ENCODE data around the gene KREMEN1.
A peak's percentile ranks its signal among the peaks of the same experiment; 100 is the strongest.

KREMEN1 gene

GRCh38 chr22:29149841-29150555 lies 77.2 kb downstream of the KREMEN1 start:
- no peak for DNase-seq (ENCODE audit: low read depth, low spot score)

GRCh38 chr22:29150701-29151100 lies 77.9 kb downstream of the KREMEN1 start:
- DNase-seq (ENCODE audit: low read depth, low spot score): no peak

DNA sequence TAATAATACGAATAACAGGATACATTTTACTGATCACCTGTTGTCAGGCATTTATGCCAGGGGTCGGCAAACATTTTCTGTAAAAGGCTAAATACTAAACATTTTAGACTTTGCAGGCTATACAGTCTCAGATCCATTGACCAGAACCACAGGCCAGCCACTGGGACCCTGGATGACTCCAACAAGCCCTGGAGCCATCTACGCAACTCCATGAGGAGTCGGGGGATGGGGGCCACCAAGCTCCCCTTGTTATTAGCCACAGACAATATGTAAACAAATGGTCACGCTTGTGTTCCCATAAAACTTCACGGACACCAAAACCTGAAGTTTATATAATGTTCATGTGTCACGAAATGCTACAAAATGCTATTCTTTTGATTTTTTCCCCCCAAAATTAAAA lies 78.5 kb downstream of the KREMEN1 start:
- DNase-seq (ENCODE audit: low read depth, low spot score): no peak

DNA sequence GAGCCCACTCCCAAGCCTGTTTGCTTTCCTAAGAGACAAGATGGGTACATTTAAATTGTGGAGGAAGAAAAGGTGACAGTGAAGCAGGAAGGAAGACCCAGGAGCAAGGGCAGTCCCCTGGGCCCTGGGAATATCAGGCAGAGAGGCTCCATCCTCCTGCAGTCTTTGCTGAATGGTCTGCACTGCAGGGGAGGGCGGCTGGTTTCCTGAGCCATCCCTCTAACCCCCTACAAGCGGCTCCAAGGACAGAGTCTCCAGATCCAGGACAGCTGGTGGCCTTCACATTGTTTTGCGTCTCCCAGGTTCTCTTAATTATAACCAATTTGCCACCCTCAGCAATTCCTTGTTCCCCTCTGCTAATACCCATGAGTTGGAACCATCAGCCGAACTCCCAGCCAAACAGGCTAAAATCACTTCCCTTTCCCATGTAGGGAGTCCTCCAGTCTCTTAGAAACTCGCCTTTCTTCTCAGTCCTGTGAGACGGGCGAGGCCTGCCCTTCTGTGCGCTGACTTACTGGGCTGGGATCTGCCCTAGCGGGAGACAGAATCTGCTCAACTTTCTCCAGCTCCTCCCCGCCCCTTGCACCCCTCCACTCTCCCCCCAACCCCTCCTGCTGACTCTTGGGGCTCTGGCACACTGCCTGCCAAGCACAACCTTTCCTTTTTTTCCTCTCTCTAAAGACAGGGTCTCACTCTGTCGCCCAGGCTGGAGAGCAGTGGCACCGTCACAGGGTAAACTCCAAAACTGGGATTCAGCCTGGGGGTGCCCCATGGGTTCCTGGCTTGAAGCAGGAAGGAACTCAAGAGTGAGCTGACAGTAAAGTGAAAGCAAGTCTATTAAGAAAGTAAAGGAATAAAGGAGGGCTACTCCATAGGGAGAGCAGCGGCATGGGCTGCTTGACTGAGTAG lies 79.5 kb downstream of the KREMEN1 start:
- no peak for DNase-seq (ENCODE audit: low read depth, low spot score)

- DNase-seq (ENCODE audit: low read depth, low spot score): no peak
These were observed 80.3 kb downstream of the KREMEN1 start for GRCh38 chr22:29152954-29153719.

DNA sequence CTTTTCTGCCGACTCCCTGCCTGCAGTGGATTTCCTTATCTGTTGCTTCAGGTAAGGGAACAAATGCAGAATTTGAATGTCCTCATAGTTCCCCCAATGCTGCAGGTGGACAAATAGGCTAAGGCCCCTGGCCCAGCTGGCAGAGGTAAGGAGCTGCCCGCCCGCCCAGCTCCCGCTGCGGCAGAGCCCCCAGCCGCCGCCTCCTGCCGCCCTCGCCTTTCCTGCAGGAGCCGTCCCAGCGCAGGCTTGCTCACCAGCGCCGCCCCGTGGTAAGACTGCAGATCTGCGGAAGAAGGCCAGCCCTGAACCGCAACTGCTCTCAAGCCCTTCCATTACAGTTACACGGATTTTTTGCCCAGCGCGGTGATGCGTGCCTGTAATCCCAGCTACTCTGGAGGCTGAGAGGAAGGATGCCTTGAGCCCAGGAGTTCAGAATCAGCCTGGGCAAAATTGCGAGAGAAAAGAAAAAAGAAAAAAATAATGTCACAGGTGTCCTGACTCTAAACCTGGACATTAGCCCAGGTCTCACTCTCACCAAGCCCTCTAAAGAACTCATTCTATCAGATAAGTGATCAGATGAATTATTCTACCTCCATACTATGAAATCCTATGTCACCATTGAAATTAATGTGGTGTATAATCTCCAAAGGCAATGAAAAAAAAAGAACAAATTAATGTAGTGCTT lies 81.7 kb downstream of the KREMEN1 start:
- peak; percentile 16 for DNase-seq (ENCODE audit: low read depth, low spot score)

DNA sequence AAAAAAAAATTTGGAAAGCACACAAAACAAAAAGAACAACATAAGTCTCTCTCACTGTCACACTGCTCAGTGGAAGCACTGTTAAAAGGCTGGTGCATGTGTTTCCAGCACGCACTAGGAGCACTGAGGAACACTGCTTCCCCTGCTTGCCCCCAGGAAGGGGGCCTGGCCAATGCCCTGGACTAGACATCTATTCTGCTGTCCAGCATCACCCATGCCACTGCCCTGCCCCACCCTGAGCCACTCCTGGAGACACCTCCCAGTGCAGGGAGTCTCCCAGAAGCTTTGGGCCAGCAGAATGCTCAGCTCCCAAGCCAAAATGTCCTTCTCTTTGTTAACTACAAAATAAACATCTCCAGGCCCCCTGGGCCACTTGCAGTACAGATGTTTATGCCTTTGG lies 83.1 kb downstream of the KREMEN1 start:
- no peak for DNase-seq (ENCODE audit: low read depth, low spot score)

GRCh38 chr22:29156507-29156906 lies 83.7 kb downstream of the KREMEN1 start:
- DNase-seq (ENCODE audit: low read depth, low spot score): no peak

- DNase-seq (ENCODE audit: low read depth, low spot score): no peak
These were observed 85.1 kb downstream of the KREMEN1 start for GRCh38 chr22:29157759-29158535.

GRCh38 chr22:29158546-29158945 lies 85.7 kb downstream of the KREMEN1 start:
- no peak for DNase-seq (ENCODE audit: low read depth, low spot score)

DNA sequence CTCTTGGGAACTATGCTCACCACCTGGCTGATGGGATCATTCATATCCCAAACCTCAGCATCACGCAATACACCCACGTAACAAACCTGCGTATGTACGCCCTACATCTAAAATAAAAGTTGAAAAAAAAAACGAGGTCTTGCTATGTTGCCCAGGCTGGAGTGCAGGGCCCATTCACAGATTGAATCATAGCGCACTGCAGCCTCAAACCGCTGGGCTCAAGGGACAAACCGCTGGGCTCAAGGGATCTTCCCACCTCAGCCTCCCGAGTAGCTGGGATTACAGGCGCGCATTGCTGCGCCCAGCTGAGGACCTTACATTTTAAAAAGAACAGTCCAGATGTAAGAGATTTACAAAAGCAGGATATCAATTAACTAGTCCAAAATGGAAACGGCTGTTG lies 91.0 kb downstream of the KREMEN1 start:
- no peak for DNase-seq (ENCODE audit: low read depth, low spot score)

GRCh38 chr22:29165321-29166060 lies 92.7 kb downstream of the KREMEN1 start:
- DNase-seq (ENCODE audit: low read depth, low spot score): no peak

GRCh38 chr22:29166180-29166579 lies 93.3 kb downstream of the KREMEN1 start:
- DNase-seq (ENCODE audit: low read depth, low spot score): no peak

DNA sequence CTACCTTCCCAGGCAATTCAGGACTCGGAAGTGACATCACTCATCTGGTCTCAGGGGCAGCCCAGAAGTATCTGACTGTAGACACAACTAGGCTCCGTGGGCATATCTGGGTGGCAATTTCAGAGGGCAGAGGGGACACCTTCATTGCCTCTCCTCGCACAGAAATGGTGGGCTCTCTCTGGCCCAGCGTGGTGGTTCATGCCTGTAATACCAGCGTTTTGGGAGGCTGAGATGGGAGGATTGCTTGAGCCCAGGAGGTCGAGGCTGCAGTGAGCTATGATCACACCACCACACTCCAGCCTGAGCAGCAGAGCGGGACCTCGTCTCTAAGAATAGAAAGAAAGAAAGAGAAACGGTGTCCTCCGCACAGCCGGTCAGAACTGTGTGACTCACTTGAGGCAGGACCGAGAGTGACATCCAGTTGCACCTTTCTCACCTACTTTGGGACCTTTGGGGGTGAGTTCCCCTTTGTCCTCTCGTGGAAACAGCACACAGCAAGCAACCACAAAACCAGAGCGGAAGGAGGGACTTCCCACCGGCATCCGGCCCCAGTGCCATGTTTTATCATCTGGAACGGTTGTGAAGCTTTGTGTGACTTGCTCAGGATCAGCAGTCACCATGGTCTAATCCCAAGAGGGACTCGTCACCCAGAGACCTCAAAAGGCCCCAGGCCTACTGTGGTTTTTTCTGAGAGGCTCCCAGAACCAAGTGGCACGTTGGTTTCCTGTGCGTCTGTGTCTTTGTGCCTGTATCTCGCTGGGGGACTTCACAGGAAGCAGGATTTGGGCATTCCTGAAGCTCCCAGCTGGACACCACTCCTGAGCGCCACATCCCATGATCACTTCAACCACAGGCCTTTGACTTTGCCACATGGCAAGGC lies 94.4 kb downstream of the KREMEN1 start:
- no peak for DNase-seq (ENCODE audit: low read depth, low spot score)

DNA sequence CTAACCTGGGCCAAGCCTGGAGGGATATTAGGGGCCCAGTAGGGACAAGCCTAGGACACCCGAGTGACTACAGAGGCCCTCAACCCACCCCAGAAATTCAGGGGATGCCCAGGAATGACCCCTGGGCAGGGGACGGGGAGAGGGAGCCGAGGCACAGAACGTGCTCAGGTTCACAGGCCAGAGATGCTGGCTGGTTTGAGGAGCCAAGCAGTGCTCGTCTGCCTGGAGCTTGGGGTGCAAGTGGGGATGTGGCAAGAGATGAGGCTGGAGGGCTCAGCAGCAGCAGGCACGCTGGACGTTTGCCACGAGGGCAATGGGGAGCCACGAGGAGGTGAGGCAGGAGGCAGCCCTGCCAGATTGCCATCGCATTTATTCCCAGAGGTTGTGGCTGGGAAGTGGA lies 98.9 kb downstream of the KREMEN1 start:
- DNase-seq (ENCODE audit: low read depth, low spot score): no peak

GRCh38 chr22:29172216-29172615 lies 99.4 kb downstream of the KREMEN1 start:
- no peak for DNase-seq (ENCODE audit: low read depth, low spot score)

- DNase-seq (ENCODE audit: low read depth, low spot score): no peak
These were observed 102.5 kb downstream of the KREMEN1 start for GRCh38 chr22:29175312-29175835.

DNA sequence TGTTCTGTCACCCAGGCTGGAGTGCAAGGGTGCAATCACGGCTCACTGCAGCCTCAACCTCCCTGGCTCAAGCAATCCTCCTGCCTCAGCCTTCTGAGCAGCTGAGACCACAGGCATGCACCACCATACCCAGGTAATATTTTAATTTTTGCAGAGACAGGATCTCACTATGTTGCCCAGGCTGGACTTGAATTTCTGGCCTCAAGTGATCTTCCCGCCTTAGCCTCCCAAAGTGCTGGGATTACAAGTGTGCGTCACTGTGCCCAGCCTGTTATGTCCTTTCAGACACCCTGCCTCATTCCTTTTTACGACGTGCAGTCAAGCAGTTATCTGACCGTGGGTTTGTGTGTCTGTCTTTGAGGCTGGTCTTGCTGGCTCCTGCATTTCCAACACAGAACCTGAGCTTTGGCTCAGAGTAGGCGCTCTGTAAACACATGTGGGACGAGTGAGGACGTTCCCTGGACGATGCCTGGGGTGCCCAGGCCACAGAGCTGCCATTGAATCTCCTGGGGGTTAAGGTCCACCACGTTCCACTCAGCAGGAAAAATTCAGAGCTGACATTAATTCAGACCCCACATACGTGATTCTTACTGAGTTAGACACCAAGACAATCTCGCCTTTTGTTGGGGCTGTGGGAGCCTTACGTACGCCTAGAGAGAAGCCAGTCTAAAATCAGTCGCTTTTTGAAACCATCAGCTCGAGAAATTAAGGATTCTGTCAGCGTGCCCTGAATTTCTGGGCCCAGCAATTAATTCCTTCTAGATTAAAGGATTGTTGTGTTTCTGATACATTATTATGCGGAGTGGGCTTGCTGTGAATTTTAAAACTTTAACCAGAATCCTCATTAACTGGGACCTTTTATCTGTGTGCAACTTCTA lies 111.4 kb downstream of the KREMEN1 start:
- no peak for DNase-seq (ENCODE audit: low read depth, low spot score)
